ENCODE measurements around the gene RPRD1B. TPM values are rescaled to one million over a fixed set of nuclear protein-coding genes. Genes with fewer than 3 reads are reported as not detected.

RPRD1B gene
- total RNA-seq, 1 donor from 2014 or later: 34.4 TPM

GRCh38 chr20:38067717-38068365 is 34.3 kb downstream of the RPRD1B start:
- intact Hi-C loops (cut with micrococcal nuclease): no loop called here

DNA sequence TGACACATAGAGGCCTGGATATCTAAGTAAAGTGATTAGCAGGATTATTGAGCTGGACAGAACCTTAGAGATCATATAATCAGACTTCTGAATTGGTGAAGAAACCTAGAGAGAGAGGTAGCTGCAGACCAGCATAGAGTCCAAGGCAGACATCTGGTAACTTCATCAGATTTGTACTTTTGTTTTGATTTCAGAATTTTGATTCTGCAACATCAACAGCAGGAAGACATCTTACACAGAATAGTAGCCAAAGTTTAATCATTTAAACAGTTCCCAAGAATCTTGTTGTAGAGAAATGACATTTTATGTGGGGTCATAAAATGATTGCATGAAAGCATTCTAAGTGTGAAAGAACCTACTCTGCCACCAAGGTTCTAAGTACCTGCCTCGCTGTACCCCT is 39.4 kb downstream of the RPRD1B start:
- intact Hi-C loops (cut with micrococcal nuclease): loop anchor here (5.0 kb wide), 2 partner anchors 94 to 149 kb away; partner anchors contain the start of gene TGM2

- intact Hi-C loops (cut with micrococcal nuclease): loop anchor here (5.0 kb wide), 2 partner anchors 94 to 149 kb away; partner anchors contain the start of gene TGM2
Measured at GRCh38 chr20:38073307-38074071, 39.9 kb downstream of the RPRD1B start.

DNA sequence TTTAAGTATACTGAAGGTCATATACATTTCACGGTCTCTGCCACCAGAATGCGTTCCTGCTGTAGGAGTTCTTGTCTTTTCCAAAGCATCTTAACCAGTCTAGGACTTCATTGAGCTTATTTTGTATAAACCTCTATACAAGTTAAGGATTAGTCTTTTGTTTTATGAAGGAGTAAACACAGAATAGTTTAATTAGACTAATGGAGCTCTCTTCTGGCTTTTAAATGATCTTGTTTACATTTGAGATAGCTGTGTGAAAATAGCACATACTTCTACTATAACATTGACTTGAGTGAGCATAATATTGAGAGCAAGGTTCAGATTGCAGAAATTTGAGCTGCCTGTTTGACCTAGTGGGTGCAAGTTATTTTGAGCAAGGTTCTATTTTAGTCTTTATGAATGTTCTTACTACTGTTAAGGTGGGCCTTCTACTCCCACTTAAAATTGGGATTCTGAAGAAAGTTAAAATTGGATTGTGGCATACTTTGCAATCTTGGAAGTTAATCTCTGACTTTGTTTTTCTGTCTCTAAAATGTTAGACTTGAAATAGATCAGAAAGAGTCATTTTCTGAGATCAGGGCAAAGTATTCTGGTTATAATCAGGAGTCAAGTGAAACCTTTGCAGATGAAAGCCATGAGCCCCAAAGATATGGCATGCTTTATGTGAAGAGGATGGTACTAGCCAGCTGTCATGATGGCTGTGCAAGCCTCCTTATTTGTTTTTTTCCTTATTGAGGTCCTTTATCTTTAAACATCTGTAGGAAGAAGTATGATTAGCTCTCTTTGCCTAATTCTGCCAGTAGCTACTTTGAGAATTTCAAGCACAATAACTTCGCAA is 41.8 kb downstream of the RPRD1B start:
- intact Hi-C loops (cut with micrococcal nuclease): no loop called here

DNA sequence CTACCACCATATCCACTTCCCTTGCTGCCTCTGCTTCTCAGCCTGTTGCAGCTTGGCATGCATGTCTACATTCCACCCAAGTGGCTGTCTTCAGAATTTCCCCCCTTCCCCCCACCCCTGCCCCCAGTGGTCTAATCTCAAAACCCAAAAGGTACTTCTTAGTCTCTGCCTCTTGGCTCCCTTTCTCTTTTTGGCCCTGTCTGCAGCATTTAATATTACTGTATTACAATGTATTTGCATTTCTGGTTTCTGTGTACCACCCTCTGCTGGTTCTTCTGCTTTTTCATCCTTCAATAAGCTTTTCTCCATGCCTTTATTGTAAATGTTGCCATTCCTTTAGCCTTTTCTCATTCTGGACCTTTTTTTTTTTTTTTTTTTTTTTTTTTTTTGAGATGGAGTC is 43.0 kb downstream of the RPRD1B start:
- intact Hi-C loops (cut with micrococcal nuclease): no loop called here

DNA sequence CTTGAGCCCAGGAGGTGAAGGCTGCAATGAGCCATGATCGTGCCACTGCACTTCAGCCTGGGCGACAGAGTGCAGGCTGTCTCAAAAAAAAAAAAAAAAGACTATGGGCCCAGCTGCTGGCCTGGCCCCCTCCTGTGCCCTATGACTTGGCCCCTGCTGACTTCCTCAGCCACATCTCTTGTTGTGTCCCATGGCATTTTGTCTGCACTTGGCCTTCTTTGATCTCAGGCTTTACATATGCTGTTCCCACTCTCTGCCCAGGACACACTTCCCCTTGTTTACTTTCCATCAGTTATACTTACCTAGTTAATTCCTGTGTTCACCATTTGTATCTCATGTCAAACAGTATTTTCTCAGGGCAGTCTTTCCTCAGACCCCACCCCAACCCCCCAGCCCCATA is 44.5 kb downstream of the RPRD1B start:
- intact Hi-C loops (cut with micrococcal nuclease): no loop called here

GRCh38 chr20:38079353-38079752 is 45.8 kb downstream of the RPRD1B start:
- intact Hi-C loops (cut with micrococcal nuclease): no loop called here

- intact Hi-C loops (cut with micrococcal nuclease): no loop called here
Measured at GRCh38 chr20:38081575-38081974, 48.0 kb downstream of the RPRD1B start.

DNA sequence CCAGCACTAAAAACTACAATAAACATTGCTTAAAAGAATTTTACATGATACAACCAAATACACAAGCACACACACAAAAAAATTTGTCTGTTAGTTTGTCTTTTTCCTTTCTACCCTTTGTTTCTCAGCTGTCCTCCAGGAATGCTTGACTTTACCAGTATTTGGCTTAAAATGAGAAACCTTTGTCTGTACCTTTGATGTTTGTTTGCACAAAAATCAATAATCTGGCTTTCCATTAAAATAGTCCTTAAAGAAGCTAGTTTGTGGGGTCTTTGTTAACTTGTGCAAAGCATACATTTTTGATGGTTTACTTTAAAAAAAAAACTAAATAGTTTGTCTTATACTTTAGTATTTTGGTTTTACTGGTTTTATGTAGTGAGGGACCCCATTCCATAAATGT is 49.3 kb downstream of the RPRD1B start:
- intact Hi-C loops (cut with micrococcal nuclease): no loop called here

DNA sequence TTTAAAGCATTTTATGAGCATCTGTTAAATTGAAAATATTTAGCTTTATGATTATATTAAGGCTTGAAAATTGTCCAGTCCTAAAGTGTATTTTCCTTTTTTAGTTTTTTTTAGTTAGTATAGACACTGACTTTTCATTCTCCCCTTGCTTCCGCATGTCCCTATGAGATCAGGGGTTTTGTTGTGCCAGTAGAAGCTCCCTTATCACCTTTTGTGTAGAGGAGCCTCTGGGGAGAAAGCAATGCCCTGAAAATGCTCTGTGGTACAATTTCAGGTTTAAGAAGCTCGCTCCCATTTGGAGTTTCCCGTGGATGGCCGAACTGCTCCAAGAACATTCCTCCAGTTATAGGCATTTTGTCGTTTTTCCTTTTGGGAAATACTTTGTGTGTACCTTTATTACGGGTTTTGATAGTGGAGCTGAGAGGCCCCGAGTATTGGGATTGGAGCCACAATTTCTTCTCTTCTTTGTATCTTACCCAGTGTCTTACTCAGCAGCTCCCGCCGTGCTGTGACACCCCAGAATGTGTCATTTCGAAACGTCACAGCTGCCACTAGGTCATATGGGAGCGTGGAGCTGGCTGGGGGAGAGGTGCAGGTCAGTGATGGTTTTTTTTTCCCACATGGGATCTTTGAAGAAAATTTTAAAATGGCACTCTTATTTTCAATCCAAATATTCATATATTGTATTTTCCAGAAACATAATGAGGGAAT is 49.9 kb downstream of the RPRD1B start:
- intact Hi-C loops (cut with micrococcal nuclease): no loop called here

- intact Hi-C loops (cut with micrococcal nuclease): no loop called here
Measured at GRCh38 chr20:38084425-38084951, 50.9 kb downstream of the RPRD1B start.

DNA sequence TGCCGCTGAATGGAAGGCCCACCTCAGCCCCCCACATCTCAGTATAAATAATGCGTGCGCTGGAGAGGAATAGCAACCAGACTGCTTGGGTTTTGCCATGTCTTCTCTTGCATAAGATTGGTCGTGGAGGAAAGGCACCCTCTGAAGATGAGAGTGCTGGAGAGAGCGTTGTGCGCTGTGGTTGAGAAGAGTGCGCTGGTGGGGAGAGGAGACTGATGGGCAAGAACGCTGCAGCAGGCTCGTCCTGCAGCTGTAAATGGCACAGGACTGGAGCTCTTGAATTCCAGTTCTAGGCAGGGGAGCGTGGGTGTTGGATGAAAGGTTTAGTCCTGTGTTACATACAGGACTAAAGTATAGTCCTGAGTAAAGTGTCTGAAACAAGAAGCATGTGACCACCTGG is 51.5 kb downstream of the RPRD1B start:
- intact Hi-C loops (cut with micrococcal nuclease): no loop called here

DNA sequence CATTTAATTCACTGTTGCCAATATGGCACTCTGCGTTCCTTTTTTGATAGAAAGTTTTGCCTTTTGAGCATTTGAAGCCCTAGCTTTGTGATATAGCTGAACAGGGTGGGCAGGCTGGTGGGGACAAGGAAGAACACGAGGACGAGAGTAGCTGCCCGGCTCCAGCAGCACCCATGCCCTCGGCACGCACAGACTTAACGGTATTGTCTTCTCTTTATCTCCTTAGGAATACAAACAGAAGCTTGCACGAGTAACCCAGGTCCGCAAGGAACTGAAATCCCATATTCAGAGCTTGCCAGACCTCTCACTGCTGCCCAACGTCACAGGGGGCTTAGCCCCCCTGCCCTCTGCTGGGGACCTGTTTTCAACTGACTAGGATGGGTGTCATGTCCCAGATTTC is 56.0 kb downstream of the RPRD1B start:
- intact Hi-C loops (cut with micrococcal nuclease): no loop called here

DNA sequence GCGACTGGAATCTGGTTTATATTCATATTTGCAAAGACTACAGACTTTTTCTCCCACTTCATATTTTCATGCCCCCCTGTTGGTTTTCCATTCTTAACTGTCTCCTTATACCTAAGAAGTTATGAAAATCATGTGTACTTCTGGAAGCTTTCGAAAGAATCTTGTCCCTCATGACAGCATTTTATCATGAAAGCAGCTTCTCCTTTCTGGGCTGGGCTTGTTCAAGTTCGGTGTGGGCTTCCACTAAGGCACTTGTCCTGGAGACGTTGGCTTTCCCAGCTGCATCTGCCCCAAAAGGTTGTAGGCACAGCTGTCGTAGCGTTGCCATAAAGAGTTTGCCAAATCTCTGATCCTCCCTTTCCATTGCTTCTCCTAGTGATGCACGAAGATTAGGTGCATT is 56.5 kb downstream of the RPRD1B start:
- intact Hi-C loops (cut with micrococcal nuclease): no loop called here

- intact Hi-C loops (cut with micrococcal nuclease): no loop called here
Measured at GRCh38 chr20:38091441-38092216, 58.1 kb downstream of the RPRD1B start.

- intact Hi-C loops (cut with micrococcal nuclease): no loop called here
Measured at GRCh38 chr20:38092260-38092857, 58.8 kb downstream of the RPRD1B start.

- intact Hi-C loops (cut with micrococcal nuclease): no loop called here
Measured at GRCh38 chr20:38092915-38093314, 59.4 kb downstream of the RPRD1B start.

GRCh38 chr20:38093641-38094077 is 60.1 kb downstream of the RPRD1B start:
- intact Hi-C loops (cut with micrococcal nuclease): no loop called here

DNA sequence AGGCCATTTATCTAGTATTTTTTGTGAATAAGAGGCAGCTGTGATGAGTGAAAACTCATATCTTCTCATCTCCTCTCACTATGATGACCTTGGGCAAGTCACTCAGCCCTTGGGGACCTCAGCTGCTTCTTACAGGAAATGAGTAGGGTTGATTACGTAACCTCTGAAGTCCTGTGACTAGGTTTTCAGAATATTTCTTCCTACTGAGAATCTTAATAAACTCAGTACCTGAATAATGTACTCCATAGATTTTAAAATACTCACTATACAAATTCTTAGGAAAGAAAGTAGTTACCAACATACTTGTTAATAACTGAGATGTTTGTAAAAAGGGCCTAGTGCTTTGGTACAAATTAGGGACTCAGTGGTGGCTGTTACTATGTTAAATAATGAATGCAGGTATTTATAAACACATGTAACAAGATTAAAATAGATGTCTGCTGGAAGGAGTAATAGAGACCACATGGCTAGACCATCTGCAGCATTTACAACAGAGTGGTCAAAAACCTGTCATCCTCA is 60.9 kb downstream of the RPRD1B start:
- intact Hi-C loops (cut with micrococcal nuclease): no loop called here

All from T-helper 2 cell treated with Interferon-gamma antibody and Interleukin-4, amounts not matched to agents 100 ng/mL and 5 ng/mL, for 36 hours (primary cell).